Fibroblast of the aortic adventitia (primary cell): ENCODE data around the gene IGFBPL1. TPM values are rescaled to one million over a fixed set of nuclear protein-coding genes. Genes with fewer than 3 reads are reported as not detected.

ENCODE experiments used
- DNase-seq: peaks from one replicate; pipeline ENCODE4 v3.0.0-alpha.2; 2010; ENCODE audit warnings: low read depth
- H3K4me3 ChIP-seq: 2 replicates; pipeline ENCODE4 v1.5.1; 2011; ENCODE audit warnings: low read depth, mild to moderate bottlenecking, control low read depth, low read length, moderate library complexity
- total RNA-seq: library from RNA; depleted of rRNA; stranded (reverse); fragments of >200 nt; gene quantifications from 2 replicates; pipeline ENCODE4 v1.2.3, GENCODE V29; 2012; ENCODE audit warnings: low replicate concordance
- TF ChIP-seq, protein P1 (sequence below): IDR thresholded peaks from 2 replicates; pipeline ENCODE4 v1.5.1; 2011; ENCODE audit warnings: mild to moderate bottlenecking, low read length, control low read depth, inconsistent platforms; ENCODE audit not compliant: insufficient read depth

IGFBPL1 gene
- total RNA-seq, 1 donor: not detected

DNA sequence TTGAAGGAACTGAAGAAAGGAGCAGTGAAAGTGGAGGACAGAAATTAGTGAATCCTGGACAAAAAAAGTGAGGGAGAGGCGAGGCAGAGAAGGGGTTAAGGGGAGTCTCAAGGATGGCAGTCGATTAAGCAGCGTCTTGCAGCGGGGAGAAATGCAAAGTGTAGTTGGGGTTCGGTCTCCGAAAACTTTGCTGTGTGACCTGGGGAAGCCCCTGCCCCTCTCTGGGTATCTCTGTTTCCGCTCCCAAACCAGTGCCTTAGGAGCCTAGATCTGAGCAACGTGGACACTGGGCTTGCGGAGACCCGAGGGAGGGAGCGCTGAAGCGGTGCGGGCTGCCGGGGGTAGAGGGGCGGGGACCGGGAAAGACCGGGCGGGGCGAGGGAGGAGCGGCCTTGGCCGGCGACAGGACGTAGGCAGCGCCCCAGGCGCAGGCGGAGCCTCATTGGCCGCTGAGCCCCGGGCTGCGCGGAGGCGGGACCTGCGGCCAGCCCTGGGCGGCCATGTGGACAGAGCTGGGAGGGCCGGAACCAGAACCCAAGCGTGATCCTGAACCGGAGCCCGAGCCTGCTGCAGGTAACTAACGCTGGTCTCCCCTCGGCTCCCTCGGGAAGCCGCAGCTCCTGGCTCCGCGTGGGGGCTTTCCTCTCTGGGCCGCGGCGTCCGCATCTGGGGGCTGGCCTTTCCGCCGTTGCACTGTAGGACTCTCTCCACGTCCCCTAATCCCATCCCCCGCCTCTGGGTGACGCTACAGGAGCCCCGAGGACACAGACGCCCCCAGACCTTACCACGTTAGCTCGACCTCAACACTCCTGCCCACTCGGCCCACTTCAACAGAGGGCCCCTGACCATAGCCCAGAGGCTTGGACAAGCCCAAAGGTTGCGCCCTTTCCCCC lies 31.8 kb downstream of the IGFBPL1 start, which contains the start of gene ALDH1B1:
TSS of gene ALDH1B1 (plus strand) at position 468 of the 893 bp plus-strand sequence. CDS start 3,047 bp downstream, outside the sequence.
- TF ChIP-seq, protein P1, sequence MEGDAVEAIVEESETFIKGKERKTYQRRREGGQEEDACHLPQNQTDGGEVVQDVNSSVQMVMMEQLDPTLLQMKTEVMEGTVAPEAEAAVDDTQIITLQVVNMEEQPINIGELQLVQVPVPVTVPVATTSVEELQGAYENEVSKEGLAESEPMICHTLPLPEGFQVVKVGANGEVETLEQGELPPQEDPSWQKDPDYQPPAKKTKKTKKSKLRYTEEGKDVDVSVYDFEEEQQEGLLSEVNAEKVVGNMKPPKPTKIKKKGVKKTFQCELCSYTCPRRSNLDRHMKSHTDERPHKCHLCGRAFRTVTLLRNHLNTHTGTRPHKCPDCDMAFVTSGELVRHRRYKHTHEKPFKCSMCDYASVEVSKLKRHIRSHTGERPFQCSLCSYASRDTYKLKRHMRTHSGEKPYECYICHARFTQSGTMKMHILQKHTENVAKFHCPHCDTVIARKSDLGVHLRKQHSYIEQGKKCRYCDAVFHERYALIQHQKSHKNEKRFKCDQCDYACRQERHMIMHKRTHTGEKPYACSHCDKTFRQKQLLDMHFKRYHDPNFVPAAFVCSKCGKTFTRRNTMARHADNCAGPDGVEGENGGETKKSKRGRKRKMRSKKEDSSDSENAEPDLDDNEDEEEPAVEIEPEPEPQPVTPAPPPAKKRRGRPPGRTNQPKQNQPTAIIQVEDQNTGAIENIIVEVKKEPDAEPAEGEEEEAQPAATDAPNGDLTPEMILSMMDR: peak; percentile 5
- peak; percentile 74 for DNase-seq
- peak within 1 kb of the TSS; percentile 95 for H3K4me3 ChIP-seq

DNA sequence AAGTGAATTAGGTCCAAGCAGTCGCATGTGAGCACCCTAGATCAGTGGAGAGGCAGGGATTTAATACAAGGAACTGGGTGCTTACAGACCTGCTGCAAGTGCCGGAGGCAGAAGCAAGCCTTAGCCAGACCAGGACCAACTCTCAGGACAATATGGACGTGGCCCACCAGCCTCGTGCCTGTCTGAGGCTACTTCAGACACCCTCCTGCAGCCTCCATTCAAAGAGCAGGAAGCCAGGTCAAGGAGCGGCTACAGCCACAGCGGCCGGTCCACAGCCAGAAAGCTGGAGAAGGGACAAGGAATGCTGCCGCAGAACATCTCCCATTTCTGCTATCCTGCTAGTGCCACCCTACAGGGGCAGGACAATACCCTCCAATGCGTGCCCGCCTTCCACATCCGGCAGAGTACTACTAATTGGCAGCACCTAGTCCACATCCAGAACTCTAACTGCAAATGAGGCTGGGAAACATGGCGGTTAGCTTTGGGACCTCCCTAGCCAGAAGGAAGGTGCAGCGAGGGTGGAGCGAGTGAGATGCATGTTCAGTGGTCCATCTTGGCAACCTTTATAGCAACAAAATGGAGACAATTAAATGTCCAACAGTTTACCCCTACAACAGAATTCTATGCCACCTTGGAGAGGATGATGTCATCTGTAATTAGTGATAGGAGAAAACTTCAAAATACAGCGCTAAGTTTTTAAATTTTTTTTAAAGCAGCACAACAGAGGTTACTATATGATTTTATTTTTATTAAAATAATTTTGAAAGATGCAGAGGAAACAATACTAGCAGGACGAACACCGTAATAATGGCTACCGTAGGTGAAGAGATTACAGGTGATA lies 32.8 kb downstream of the IGFBPL1 start:
- no peak overlapping the region for H3K4me3 ChIP-seq
- TF ChIP-seq, protein P1: no peak
- DNase-seq: no peak

DNA sequence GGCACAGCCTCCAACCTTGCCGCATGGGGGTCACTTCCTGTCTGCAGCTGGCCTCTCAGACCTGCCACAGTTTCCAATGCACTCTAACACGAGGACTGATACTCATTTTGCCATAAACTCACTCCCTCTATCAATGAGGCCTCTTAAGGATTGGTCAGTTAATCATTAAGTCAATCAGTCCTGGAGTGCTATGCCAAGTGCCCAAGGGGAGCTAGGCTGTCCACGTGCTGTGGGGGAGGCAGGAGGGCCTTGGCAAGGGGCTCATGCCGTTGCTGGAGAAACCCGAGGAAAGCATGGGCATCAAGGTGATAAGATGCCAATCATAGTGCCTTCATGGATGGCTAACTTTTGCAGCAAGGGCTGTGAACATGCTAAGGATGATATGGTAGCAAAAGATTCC lies 33.4 kb downstream of the IGFBPL1 start:
- no peak for DNase-seq
- H3K4me3 ChIP-seq: no peak overlapping the region
- TF ChIP-seq, protein P1: no peak

DNA sequence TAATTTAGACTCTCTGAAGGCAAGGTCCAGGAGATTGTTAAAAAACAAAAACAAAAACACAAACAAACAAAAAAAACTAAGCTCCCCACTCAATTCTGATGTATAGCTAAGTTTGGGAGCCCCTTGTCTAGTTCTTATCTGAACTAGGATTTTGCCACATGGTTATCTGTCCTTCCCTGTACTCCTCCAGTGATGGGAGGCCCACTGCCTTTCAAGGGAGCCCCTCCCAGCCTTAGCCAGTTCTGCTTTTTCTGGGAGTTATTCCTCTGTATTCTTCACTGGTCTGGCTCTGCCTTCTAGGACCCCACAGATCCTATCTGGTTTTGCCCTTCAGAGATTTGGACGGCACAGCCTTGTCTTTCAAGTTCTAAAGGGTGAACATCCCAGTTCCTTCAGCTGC lies 33.8 kb downstream of the IGFBPL1 start:
- TF ChIP-seq, protein P1: no peak
- DNase-seq: no peak
- no peak overlapping the region for H3K4me3 ChIP-seq

DNA sequence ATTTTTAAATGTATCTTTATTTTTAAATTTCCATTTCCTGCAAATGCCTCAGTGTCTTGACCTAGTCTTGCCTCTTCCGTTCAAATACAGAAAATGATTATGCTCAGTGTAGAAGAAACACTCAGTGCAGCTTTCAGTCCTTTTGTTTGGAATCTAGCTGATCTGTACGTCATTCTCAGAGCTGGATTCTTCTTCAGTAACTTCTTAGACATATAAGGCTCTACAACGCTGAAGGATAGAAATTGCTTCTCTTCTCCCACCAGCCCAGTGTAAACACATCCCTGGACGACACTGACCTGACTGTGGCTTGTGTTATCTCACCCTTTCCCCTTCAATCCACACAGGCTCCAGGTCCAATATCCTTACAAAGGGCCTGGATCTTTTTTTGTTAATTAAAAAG lies 34.9 kb downstream of the IGFBPL1 start:
- TF ChIP-seq, protein P1: no peak
- peak; percentile 21 for DNase-seq
- no peak overlapping the region for H3K4me3 ChIP-seq

DNA sequence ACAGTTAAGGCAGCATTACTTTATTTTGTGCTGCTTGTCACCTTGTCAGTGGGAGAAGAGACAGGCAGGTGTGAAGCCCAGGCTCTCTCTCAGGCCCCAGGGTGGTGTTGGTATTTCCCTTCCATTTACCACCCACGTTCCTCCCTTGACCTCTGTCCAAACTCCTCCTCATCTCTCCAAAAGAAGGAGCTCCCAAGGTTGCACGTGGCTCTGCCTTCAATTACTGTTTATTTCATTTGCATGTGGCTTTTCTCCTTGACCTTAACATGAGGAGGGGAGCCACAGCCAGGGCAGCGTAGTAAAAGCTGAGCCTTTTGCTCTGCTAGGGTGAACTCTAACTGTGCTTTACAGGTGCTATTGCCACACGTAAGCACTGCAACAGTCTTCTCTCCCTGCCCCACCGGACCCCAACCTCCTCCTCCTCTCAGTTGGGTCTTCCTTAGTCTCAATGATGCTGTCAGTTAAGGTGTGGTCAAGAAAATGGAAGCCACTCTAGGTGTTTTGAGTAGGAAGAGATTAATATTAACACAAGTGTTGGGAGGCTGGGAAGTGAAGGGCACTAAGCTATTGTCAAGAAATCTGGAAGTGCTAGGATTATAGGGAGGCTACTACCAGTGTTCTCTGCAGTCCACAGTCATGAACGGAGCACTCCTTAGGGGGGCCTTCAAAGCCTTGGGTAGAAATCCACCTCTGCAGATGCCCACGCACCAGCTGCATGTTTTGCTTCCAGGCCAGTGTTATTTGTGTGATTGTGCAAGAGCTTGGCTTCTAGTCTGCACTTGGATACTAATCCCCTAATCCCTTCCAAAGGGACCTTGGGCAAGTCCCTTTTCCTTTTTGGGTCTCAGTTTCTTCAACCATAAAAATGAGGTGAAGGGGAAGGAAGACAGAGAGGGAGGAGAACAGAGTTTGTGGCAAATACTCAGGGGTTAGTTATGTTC lies 35.7 kb downstream of the IGFBPL1 start:
- peak; percentile 52 for DNase-seq

More for the DNA sequence above, 35.7 kb downstream of the IGFBPL1 start:
- TF ChIP-seq, protein P1: no peak
- H3K4me3 ChIP-seq: no peak overlapping the region
